MCF 10A (cell line): ENCODE data around the gene NTHL1. TPM values are rescaled to one million over a fixed set of nuclear protein-coding genes. Genes with fewer than 3 reads are reported as not detected.
A peak's percentile ranks its signal among the peaks of the same experiment; 100 is the strongest.

ENCODE experiments used
- BruUV-seq: library from RNA; stranded (reverse); fragments of 400-500 nt; replicated peaks from 2 replicates; lab custom pipeline; 2021; lab: Mats Ljungman, UMichigan
- CTCF ChIA-PET: fragments of 300-600 bp; sonication (Branson Sonifier 250); formaldehyde crosslinking; extraction: SDS; loops from one replicate; lab custom pipeline; 2021; ENCODE audit warnings: antibody characterized with exemption, inconsistent platforms; lab: Yijun Ruan, JAX
- POLR2A ChIA-PET: fragments of 300-600, 350-650 bp; sonication (Branson Sonifier 250); formaldehyde crosslinking; extraction: SDS; loops from one replicate; lab custom pipeline; 2020; ENCODE audit warnings: antibody characterized with exemption, inconsistent platforms; lab: Yijun Ruan, JAX
- DNase-seq: peaks from one replicate; pipeline ENCODE4 v3.0.0-alpha.2; 2018; ENCODE audit not compliant: unreplicated experiment
- H3K27ac Mint-ChIP-seq: one replicate; pipeline ENCODE4 v1.8.0; 2022; ENCODE audit warnings: mild to moderate bottlenecking, low read depth, mixed read lengths; ENCODE audit not compliant: unreplicated experiment
- H3K27me3 Mint-ChIP-seq: one replicate; pipeline ENCODE4 v1.8.0; 2022; ENCODE audit warnings: mixed read lengths; ENCODE audit not compliant: insufficient read depth, unreplicated experiment
- H3K36me3 Mint-ChIP-seq: one replicate; pipeline ENCODE4 v1.8.0; 2022; ENCODE audit warnings: mild to moderate bottlenecking, moderate library complexity, mixed read lengths; ENCODE audit not compliant: insufficient read depth, unreplicated experiment
- H3K4me1 Mint-ChIP-seq: one replicate; pipeline ENCODE4 v1.8.0; 2022; ENCODE audit warnings: mixed read lengths; ENCODE audit not compliant: insufficient read depth, unreplicated experiment
- H3K4me3 Mint-ChIP-seq: one replicate; pipeline ENCODE4 v1.8.0; 2022; ENCODE audit warnings: mild to moderate bottlenecking, moderate library complexity, mixed read lengths; ENCODE audit not compliant: unreplicated experiment
- H3K9me3 Mint-ChIP-seq: one replicate; pipeline ENCODE4 v1.8.0; 2022; ENCODE audit warnings: mixed read lengths; ENCODE audit not compliant: unreplicated experiment
- intact Hi-C: fragments of 100-400 bp; cut with micrococcal nuclease; formaldehyde crosslinking; loops from 2 replicates; pipeline ENCODE4 v1.14.1; 2022
- total RNA-seq: library from RNA; stranded (reverse); gene quantifications from 2 replicates; pipeline ENCODE4 v1.2.3, GENCODE V29; 2022
- TF ChIP-seq, protein P1 (sequence below): fragments of 200-600 bp; IDR thresholded peaks from one replicate; pipeline ENCODE4 v1.8.0; 2022; ENCODE audit warnings: antibody characterized with exemption, mild to moderate bottlenecking; ENCODE audit not compliant: unreplicated experiment

Gene NTHL1
- total RNA-seq, 1 experiment from 2014 or later: 17.7 TPM

DNA sequence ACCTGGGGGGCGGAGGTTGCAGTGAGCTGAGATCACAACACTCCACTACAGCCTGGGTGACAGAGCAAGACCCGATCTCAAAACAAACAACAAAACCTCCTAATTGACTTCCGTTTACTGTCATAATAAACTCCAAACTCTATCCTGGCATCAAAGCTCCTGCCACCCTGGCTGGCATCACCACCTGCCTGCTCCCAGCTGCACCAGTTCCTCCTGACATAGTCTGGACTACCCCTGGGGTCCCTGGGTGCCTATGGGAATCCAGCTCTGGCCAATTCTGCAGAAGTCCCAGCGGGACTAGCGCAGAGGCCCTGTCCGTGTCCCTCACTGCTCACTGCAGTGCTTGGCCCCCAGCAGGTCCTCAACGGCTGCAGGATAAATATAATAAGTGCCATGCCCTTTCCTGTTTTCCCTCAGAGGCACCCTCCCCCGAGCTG is 723 bp downstream of the NTHL1 start:
- peak overlapping the region; percentile 86 for H3K4me3 Mint-ChIP-seq
- peaks cover 21% of the 10 kb centered on the region for H3K36me3 Mint-ChIP-seq
- peaks cover 23% of the 10 kb centered on the region for H3K4me1 Mint-ChIP-seq
- H3K27me3 Mint-ChIP-seq: no peaks in the 10 kb centered on the region
- intact Hi-C loops: no loop called here
- no TSS peak for BruUV-seq
- DNase-seq: no peak
- no peak overlapping the region for H3K27ac Mint-ChIP-seq
- TF ChIP-seq, protein P1, sequence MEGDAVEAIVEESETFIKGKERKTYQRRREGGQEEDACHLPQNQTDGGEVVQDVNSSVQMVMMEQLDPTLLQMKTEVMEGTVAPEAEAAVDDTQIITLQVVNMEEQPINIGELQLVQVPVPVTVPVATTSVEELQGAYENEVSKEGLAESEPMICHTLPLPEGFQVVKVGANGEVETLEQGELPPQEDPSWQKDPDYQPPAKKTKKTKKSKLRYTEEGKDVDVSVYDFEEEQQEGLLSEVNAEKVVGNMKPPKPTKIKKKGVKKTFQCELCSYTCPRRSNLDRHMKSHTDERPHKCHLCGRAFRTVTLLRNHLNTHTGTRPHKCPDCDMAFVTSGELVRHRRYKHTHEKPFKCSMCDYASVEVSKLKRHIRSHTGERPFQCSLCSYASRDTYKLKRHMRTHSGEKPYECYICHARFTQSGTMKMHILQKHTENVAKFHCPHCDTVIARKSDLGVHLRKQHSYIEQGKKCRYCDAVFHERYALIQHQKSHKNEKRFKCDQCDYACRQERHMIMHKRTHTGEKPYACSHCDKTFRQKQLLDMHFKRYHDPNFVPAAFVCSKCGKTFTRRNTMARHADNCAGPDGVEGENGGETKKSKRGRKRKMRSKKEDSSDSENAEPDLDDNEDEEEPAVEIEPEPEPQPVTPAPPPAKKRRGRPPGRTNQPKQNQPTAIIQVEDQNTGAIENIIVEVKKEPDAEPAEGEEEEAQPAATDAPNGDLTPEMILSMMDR: no peak
- ChIA-PET CTCF (interaction anchor here (0.6 to 3.4 kb wide), 9 partner anchors 9 to 204 kb away, joined by 3 to 15 read pairs (median 5); no protein-coding TSS in a partner anchor), POLR2A (interaction anchor here (0.5 to 3.0 kb wide), 12 partner anchors 9 to 342 kb away, joined by 3 to 33 read pairs (median 6); partner anchors contain the start of genes NHERF2, TRAF7 and ZNF598)
- no peaks in the 10 kb centered on the region for H3K9me3 Mint-ChIP-seq

DNA sequence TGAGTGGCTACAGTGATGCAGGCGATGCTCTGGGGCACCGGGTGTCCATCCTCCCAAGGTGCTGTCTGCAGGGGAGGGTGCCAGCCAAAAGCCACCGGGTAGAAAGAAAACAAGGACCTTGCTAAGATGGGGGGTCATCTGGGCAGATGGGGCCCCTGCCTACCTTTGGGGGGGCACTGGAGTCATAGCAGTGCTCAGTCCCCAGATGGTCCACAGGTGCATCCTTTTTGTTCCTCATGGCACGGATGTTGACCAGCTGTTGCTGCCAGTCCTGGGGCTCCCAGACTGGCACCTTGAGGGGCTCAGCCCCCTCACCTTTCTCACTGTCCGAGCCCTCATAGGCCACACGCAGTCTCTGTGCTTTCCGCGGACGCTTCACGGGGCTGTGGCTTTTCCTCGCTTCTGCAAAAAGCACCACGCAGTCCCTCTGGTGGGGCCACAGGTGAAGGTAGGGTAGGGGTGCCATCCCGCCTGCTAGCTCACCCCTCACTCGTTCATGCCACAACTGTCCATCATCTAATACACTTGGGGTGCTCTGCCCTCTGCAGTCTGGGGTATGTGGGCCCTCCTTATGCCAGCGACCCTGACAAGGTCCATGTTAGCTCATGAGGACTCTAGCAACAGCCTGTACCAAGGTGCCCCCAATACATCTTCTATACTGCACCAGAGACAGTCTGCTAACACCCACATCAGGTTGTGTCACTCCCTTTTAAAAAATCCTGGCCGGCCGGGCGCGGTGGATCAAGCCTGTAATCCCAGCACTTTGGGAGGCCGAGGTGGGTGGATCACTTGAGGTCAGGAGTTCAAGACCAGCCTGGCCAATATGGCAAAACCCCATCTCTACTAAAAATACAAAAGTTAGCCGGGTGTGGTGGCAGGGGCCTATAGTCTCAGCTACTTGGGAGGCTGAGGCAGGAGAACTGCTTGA is 1.4 kb downstream of the NTHL1 start:
- peaks cover 14% of the 10 kb centered on the region for H3K36me3 Mint-ChIP-seq
- intact Hi-C loops: no loop called here

GRCh38 chr16:2044541-2044940 is 3.1 kb downstream of the NTHL1 start:
- no peak for DNase-seq
- intact Hi-C loops: no loop called here
- no TSS peak for BruUV-seq
- no peaks in the 10 kb centered on the region for H3K9me3 Mint-ChIP-seq
- no peaks in the 10 kb centered on the region for H3K27me3 Mint-ChIP-seq
- TF ChIP-seq, protein P1: no peak
- H3K4me3 Mint-ChIP-seq: no peak overlapping the region
- H3K27ac Mint-ChIP-seq: no peak overlapping the region
- ChIA-PET CTCF (interaction anchor here (0.6 kb wide), 1 partner anchor 106 kb away, joined by 3 read pairs; no protein-coding TSS in a partner anchor), POLR2A (interaction anchor here (1.3 kb wide), 1 partner anchor 36 kb away, joined by 3 read pairs; no protein-coding TSS in a partner anchor)
- peaks cover 23% of the 10 kb centered on the region for H3K4me1 Mint-ChIP-seq
- no peaks in the 10 kb centered on the region for H3K36me3 Mint-ChIP-seq

More for the DNA sequence above, 1.4 kb downstream of the NTHL1 start:
- peak overlapping the region; percentile 86 for H3K4me3 Mint-ChIP-seq
- POLR2A ChIA-PET: interaction anchor here (0.5 to 3.0 kb wide), 5 partner anchors 23 to 958 kb away, joined by 3 to 33 read pairs (median 4); partner anchors contain the start of genes TRAF7 and ZNF598
- no TSS peak for BruUV-seq
- no peak for DNase-seq
- no peaks in the 10 kb centered on the region for H3K27me3 Mint-ChIP-seq
- TF ChIP-seq, protein P1: no peak
- no peak overlapping the region for H3K27ac Mint-ChIP-seq
- H3K9me3 Mint-ChIP-seq: no peaks in the 10 kb centered on the region
- CTCF ChIA-PET: interaction anchor here (0.6 to 3.4 kb wide), 8 partner anchors 10 to 94 kb away, joined by 3 to 15 read pairs (median 4); no protein-coding TSS in a partner anchor
- H3K4me1 Mint-ChIP-seq: peaks cover 23% of the 10 kb centered on the region
